Naive thymus-derived CD4-positive, alpha-beta T cell (primary cell): ENCODE data around the gene GOLGA3. TPM values are rescaled to one million over a fixed set of nuclear protein-coding genes. Genes with fewer than 3 reads are reported as not detected.
"Not testable (repeated sequence)": the region's sequence is repeated elsewhere in the genome, so short reads cannot be mapped to it uniquely, and the experiment has no call there.

Experiments used
- ATAC-seq: fragments of 150-1000 bp; cut with Tn5 transposase; 2 replicates; pipeline ENCODE4 v1.10.0; 2021; ENCODE audit warnings: mild to moderate bottlenecking, moderate library complexity
- CTCF ChIA-PET: fragments of 350-600 bp; sonication (Branson Sonifier 250); formaldehyde crosslinking; loops from one replicate; lab custom pipeline; 2021; ENCODE audit warnings: antibody characterized with exemption; lab: Charles Lee
- POLR2A ChIA-PET: fragments of 350-600 bp; sonication (Branson Sonifier 250); formaldehyde crosslinking; loops from one replicate; lab custom pipeline; 2021; ENCODE audit warnings: antibody characterized with exemption, inconsistent platforms; lab: Charles Lee
- DNase-seq, 9 donors: peaks; one replicate each; pipeline versions ENCODE4 v3.0.0 to v3.0.0-alpha.2; 2020 to 2022; ENCODE audit warnings: mixed read lengths in 1 of 9
- H3K27ac ChIP-seq: one replicate; pipeline ENCODE4 v1.7.0; 2013; ENCODE audit warnings: mild to moderate bottlenecking, low read depth, low read length, moderate library complexity
- H3K27me3 ChIP-seq, 2 donors: one replicate each; pipeline ENCODE4 v1.7.0; 2013; ENCODE audit warnings: low read length in 2 of 2, mild to moderate bottlenecking in 2 of 2, moderate library complexity in 2 of 2; ENCODE audit not compliant: control insufficient read depth in 2 of 2, insufficient read depth in 2 of 2
- H3K36me3 ChIP-seq, 3 experiments: 1 replicate in 2 of 3; 2 replicates in 1 of 3; pipeline ENCODE4 v1.7.0; 2013; ENCODE audit warnings: low read length in 3 of 3, mild to moderate bottlenecking in 3 of 3, moderate library complexity in 1 of 3; ENCODE audit not compliant: insufficient read depth in 3 of 3, control insufficient read depth in 2 of 3
- H3K4me1 ChIP-seq, 2 donors: one replicate each; pipeline ENCODE4 v1.7.0; 2013; ENCODE audit warnings: low read length in 2 of 2, mild to moderate bottlenecking in 2 of 2, moderate library complexity in 1 of 2; ENCODE audit not compliant: control insufficient read depth in 2 of 2, insufficient read depth in 2 of 2
- H3K4me3 ChIP-seq: 2 replicates; pipeline ENCODE4 v1.7.0; 2013; ENCODE audit warnings: mild to moderate bottlenecking, low read length
- H3K9me3 ChIP-seq, 3 experiments: 1 replicate in 2 of 3; 2 replicates in 1 of 3; pipeline ENCODE4 v1.7.0; 2013; ENCODE audit warnings: low read length in 3 of 3; ENCODE audit not compliant: control insufficient read depth in 2 of 3
- H3K27ac Mint-ChIP-seq, 9 donors: one replicate each; pipeline ENCODE4 v1.8.0; 2020 to 2022; ENCODE audit warnings: mixed read lengths in 9 of 9, mild to moderate bottlenecking in 8 of 9, moderate library complexity in 5 of 9, inconsistent platforms in 2 of 9
- H3K27me3 Mint-ChIP-seq, 5 donors: one replicate each; pipeline ENCODE4 v1.8.0; 2021 to 2022; ENCODE audit warnings: mixed read lengths in 5 of 5, mild to moderate bottlenecking in 1 of 5
- H3K36me3 Mint-ChIP-seq, 5 donors: one replicate each; pipeline ENCODE4 v1.8.0; 2020 to 2022; ENCODE audit warnings: mixed read lengths in 5 of 5, mild to moderate bottlenecking in 3 of 5, inconsistent platforms in 1 of 5
- H3K4me1 Mint-ChIP-seq, 7 donors: one replicate each; pipeline ENCODE4 v1.8.0; 2020 to 2022; ENCODE audit warnings: mixed read lengths in 7 of 7, mild to moderate bottlenecking in 3 of 7, inconsistent platforms in 1 of 7
- H3K4me3 Mint-ChIP-seq, 10 donors: one replicate each; pipeline ENCODE4 v1.8.0; 2020 to 2022; ENCODE audit warnings: mild to moderate bottlenecking in 10 of 10, mixed read lengths in 10 of 10, moderate library complexity in 6 of 10, inconsistent platforms in 2 of 10
- H3K9me3 Mint-ChIP-seq, 11 donors: one replicate each; pipeline ENCODE4 v1.8.0; 2020 to 2022; ENCODE audit warnings: mixed read lengths in 11 of 11, mild to moderate bottlenecking in 4 of 11, inconsistent platforms in 1 of 11, moderate library complexity in 1 of 11
- intact Hi-C, 2 donors: fragments of 100-400 bp; cut with micrococcal nuclease; formaldehyde crosslinking; loops; one replicate each; pipeline ENCODE4 v1.15.1; 2023
- polyA plus RNA-seq, 2 donors: library from polyadenylated mRNA; unstranded; fragments of 300-500 nt; fragmentation: Illumina TruSeq; gene quantifications; one replicate each; pipeline ENCODE4 v1.2.3, GENCODE V29; 2021
- total RNA-seq, 6 experiments: library from RNA in 5 of 6; stranded (reverse) in 5 of 6; gene quantifications; 1 replicate in 5 of 6; 2 replicates in 1 of 6; pipeline ENCODE4 v1.2.3 and lab custom pipeline; 2021 to 2026

Gene GOLGA3
- total and polyA plus RNA-seq, 7 experiments from 2014 or later, result 11.7 to 65.7 (median 52.1) TPM

DNA sequence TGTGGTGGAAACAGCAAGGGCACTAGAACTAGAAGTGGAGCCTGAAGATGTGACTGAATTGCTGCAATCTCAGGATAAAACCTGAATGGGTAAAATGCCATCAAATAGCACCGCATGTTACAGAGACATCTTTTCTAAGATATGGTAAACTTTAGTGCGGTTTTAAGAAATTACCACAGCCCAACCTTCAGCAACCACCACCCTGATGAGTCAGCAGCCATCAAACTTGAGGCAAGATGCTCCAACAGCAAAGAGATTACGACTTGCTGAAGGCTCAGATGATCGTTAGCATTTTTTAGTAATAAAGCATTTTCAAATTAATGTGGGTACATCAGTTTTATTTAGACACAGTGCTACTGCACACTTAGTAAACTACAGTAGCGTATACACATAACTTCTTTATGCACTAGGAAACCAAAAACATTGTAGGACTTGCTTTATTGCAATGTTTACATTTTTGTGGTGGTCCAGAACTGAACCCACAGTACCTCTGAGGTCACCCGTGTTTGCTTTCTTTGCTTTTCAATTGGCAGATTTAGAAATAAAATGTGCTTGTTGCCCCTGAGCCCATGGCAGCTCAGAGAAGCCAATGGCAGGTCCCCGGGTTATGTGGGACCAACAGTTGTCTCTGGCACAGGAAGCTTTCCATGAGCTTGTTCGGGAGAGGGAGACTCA is 15.9 kb downstream of the GOLGA3 start:
- DNase-seq (no peak), ATAC-seq (no peak)
- intact Hi-C loops, result no loop called here
- peaks cover 2 to 18% (median 5%) of the 10 kb centered on the region in 7 donors for H3K4me1 Mint-ChIP-seq
- Histone ChIP-seq H3K27ac (no peak overlapping the region), H3K4me3 (no peak overlapping the region), H3K4me1 (peaks cover 0 to 5% of the 10 kb centered on the region in 2 donors), H3K36me3 (peaks cover 7 to 64% (median 11%) of the 10 kb centered on the region in 3 experiments), H3K27me3 (no peaks in the 10 kb centered on the region), H3K9me3 (no peaks in the 10 kb centered on the region)
- CTCF ChIA-PET, result no interaction called here
- H3K4me3 Mint-ChIP-seq, result no peak overlapping the region
- no peaks in the 10 kb centered on the region for H3K9me3 Mint-ChIP-seq
- H3K27me3 Mint-ChIP-seq, result no peaks in the 10 kb centered on the region
- POLR2A ChIA-PET, result no interaction called here
- H3K36me3 Mint-ChIP-seq, result peaks cover 10 to 46% (median 24%) of the 10 kb centered on the region in 5 donors
- no peak overlapping the region for H3K27ac Mint-ChIP-seq

DNA sequence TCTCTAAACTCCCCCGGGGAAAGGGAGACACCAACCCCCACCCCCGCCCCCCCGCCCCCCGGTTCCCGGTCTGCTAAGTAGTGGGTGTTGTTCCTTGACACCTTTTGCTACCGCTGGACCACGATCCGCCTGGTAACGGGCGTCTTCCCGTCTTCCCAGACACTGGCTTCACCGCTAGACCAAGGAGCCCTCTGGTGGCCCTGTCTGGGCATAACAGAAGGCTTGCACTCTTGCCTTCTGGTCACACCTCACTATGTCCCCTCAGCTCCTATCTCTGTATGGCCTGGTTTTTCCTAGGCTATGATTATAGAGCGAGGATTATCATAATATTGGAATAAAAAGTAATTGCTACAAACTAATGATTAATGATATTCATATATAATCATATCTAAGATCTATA is 19.3 kb downstream of the GOLGA3 start:
- H3K9me3 Mint-ChIP-seq, POLR2A ChIA-PET, H3K9me3 ChIP-seq, H3K27ac ChIP-seq, H3K27me3 ChIP-seq, H3K27me3 Mint-ChIP-seq, ATAC-seq, H3K4me3 ChIP-seq, H3K4me3 Mint-ChIP-seq, H3K27ac Mint-ChIP-seq: not testable (repeated sequence)
- H3K36me3 Mint-ChIP-seq, result peaks cover 10 to 52% (median 27%) of the 10 kb centered on the region in 5 donors
- CTCF ChIA-PET, result interaction anchor here (1.9 kb wide), 1 partner anchor 95 kb away, joined by 4 read pairs; no protein-coding TSS in a partner anchor
- peaks cover 13 to 36% (median 23%) of the 10 kb centered on the region in 7 donors for H3K4me1 Mint-ChIP-seq
- H3K36me3 ChIP-seq, result peaks cover 7 to 63% (median 15%) of the 10 kb centered on the region in 3 experiments
- peaks cover 5 to 12% of the 10 kb centered on the region in 2 donors for H3K4me1 ChIP-seq
- intact Hi-C loops, result loop anchor here (1.0 to 2.0 kb wide), 2 partner anchors 41 kb away; no protein-coding TSS in a partner anchor
- DNase-seq, result peak in 2 of 9 donors; percentile 16 to 18

DNA sequence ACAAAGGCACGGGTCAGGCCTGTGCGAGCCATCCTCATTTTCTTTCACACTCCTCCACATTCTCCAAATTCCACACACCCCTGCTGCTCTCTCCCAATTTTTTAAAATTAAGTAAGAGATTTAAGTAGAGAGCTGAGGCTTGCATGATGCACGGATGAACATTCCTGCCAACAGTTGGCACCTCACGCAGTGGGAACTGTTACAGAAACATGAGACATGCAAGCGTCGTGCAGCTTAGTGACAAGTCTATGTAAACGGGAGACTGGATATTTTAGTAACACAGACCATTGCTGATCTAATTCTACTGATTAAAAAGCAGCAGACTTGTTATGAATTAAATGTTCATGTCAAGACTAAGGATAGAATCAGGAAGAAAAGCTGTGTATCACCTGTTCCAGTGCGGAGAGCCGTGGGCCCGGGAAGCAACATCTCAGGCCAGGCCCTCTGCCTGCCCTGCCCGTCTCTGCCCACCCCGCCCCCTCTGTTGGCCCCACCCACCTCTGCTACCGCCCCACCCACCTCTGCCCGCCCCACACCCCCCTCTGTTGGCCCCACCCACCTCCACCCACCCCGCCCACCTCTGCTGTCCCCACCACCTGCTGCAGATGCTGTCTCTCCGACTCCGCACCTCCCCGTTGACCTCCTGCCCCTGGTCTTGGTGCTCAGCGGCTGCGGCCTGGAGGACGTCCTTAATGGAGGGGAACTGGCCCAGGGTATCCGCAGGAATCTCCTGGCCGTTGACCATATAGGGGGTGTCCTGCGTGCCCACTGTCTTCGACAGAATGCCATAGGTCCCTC is 21.2 kb downstream of the GOLGA3 start:
- POLR2A ChIA-PET, result no interaction called here
- H3K36me3 Mint-ChIP-seq, result peaks cover 10 to 58% (median 33%) of the 10 kb centered on the region in 5 donors

DNA sequence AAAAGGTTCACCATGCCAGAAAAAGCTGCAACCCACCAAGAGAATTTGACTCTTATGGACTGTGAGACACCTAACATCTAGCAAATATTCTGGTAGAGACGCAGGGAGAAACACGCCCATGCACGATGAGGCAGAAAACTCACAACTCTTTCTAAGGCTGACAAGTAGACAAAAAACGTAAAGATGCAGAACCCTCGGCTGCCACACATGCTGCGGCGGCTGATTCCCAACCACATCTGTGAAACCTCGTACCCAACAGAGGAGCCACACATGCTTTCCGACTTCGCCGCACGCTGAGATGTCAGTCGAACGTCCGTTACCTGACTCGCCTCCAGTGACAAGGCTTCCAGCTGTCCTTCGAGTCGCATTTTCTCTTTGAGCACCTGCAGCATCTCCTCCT is 21.8 kb downstream of the GOLGA3 start:
- Histone ChIP-seq H3K27ac (no peak overlapping the region), H3K4me3 (no peak overlapping the region), H3K4me1 (peaks cover 0 to 12% of the 10 kb centered on the region in 2 donors), H3K36me3 (peaks cover 7 to 62% (median 9%) of the 10 kb centered on the region in 3 experiments), H3K27me3 (no peaks in the 10 kb centered on the region), H3K9me3 (no peaks in the 10 kb centered on the region)
- Mint-ChIP-seq H3K27me3 (no peaks in the 10 kb centered on the region), H3K4me1 (peaks cover 13 to 29% (median 23%) of the 10 kb centered on the region in 7 donors), H3K27ac (peak overlapping the region in 7 of 9 donors; percentile 13 to 72 (median 45)), H3K36me3 (peaks cover 6 to 57% (median 29%) of the 10 kb centered on the region in 5 donors), H3K9me3 (no peaks in the 10 kb centered on the region), H3K4me3 (peak overlapping the region in 8 of 10 donors; percentile 5 to 68 (median 52))
- DNase-seq (peak in 6 of 9 donors; percentile 11 to 30 (median 24)), ATAC-seq (no peak)
- ChIA-PET CTCF (interaction anchor here (0.9 to 1.5 kb wide), 2 partner anchors 38 to 42 kb away, joined by 3 to 7 read pairs; no protein-coding TSS in a partner anchor), POLR2A (no interaction called here)
- intact Hi-C loops, result no loop called here

More for the DNA sequence above, 21.2 kb downstream of the GOLGA3 start:
- ATAC-seq, result no peak
- Histone ChIP-seq H3K36me3 (peaks cover 7 to 63% (median 11%) of the 10 kb centered on the region in 3 experiments), H3K27me3 (no peaks in the 10 kb centered on the region), H3K4me1 (peaks cover 0 to 12% of the 10 kb centered on the region in 2 donors), H3K4me3 (no peak overlapping the region), H3K27ac (no peak overlapping the region), H3K9me3 (no peaks in the 10 kb centered on the region)
- intact Hi-C loops, result loop anchor here in 1 of 2 donors (2.0 kb wide), 1 partner anchor 39 kb away; no protein-coding TSS in a partner anchor
- Mint-ChIP-seq H3K27me3 (no peaks in the 10 kb centered on the region), H3K9me3 (no peaks in the 10 kb centered on the region), H3K4me1 (peaks cover 13 to 33% (median 23%) of the 10 kb centered on the region in 7 donors), H3K4me3 (peak overlapping the region in 5 of 10 donors; percentile 35 to 68 (median 55)), H3K27ac (peak overlapping the region in 3 of 9 donors; percentile 38 to 65 (median 45))
- CTCF ChIA-PET, result interaction anchor here (0.6 to 1.9 kb wide), 3 partner anchors 39 to 100 kb away, joined by 3 to 7 read pairs (median 4); no protein-coding TSS in a partner anchor
- DNase-seq, result no peak

DNA sequence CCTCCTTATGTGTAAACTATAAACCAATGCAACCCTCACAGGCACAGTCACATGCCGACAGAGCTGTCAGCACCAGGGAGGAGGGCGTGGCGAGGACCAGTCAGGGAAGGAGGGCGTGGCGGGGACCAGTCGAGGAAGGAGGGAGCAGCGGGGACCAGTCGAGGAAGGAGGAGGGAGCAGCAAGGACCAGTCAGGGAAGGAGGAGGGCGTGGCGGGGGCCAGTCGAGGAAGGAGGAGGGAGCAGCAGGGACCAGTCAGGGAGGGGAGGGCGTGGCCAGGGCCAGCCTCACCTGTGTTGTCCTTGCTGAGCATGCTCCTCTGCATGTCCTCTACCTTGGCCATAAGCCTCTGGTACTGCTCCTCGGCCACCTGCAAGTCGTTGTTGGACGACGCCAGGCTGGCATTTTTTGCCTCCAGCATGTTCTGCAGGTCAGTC is 24.2 kb downstream of the GOLGA3 start:
- H3K36me3 Mint-ChIP-seq, result peaks cover 0 to 64% (median 22%) of the 10 kb centered on the region in 5 donors
- DNase-seq, result no peak

DNA sequence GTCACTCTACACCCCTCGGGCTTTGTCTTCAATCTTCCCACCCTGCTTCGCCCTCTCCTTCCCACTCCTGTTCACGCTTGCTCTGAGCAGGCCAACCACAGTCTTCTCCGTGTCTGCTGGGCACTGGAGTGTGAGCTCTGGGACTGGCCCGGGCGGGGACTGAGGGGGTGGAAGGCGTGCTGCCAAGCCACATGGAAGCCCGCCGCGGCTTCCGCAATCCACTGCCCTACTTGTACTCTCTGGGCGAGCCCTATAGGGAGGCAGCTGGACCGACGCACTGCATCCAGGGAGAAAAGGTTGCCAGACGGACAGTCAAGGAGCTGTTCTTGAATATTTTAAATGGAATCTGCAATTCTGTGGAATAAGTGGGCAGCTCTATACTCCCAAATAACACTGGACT is 24.8 kb downstream of the GOLGA3 start:
- H3K9me3 ChIP-seq, result no peaks in the 10 kb centered on the region
- H3K36me3 ChIP-seq, result peaks cover 7 to 85% (median 9%) of the 10 kb centered on the region in 3 experiments
- no peak overlapping the region for H3K27ac Mint-ChIP-seq
- H3K27me3 ChIP-seq, result no peaks in the 10 kb centered on the region
- no peaks in the 10 kb centered on the region for H3K27me3 Mint-ChIP-seq
- ChIA-PET POLR2A (no interaction called here), CTCF (no interaction called here)
- H3K9me3 Mint-ChIP-seq, result no peaks in the 10 kb centered on the region
- no peak for DNase-seq
- H3K4me3 Mint-ChIP-seq, result no peak overlapping the region
- no peak overlapping the region for H3K27ac ChIP-seq
- no peak overlapping the region for H3K4me3 ChIP-seq
- no peak for ATAC-seq
- peaks cover 0 to 62% (median 22%) of the 10 kb centered on the region in 5 donors for H3K36me3 Mint-ChIP-seq
- intact Hi-C loops, result no loop called here
- H3K4me1 Mint-ChIP-seq, result peaks cover 12 to 27% (median 18%) of the 10 kb centered on the region in 7 donors
- H3K4me1 ChIP-seq, result peaks cover 0 to 12% of the 10 kb centered on the region in 2 donors

More for the DNA sequence above, 24.2 kb downstream of the GOLGA3 start:
- peaks cover 7 to 79% (median 9%) of the 10 kb centered on the region in 3 experiments for H3K36me3 ChIP-seq
- ATAC-seq, result no peak
- Mint-ChIP-seq H3K4me1 (peaks cover 12 to 29% (median 18%) of the 10 kb centered on the region in 7 donors), H3K4me3 (no peak overlapping the region), H3K27ac (no peak overlapping the region), H3K27me3 (no peaks in the 10 kb centered on the region), H3K9me3 (no peaks in the 10 kb centered on the region)
- ChIA-PET CTCF (no interaction called here), POLR2A (no interaction called here)
- intact Hi-C loops, result no loop called here
- peaks cover 0 to 12% of the 10 kb centered on the region in 2 donors for H3K4me1 ChIP-seq
- no peak overlapping the region for H3K27ac ChIP-seq
- no peak overlapping the region for H3K4me3 ChIP-seq
- H3K9me3 ChIP-seq, result no peaks in the 10 kb centered on the region
- H3K27me3 ChIP-seq, result no peaks in the 10 kb centered on the region
